GM18498 (cell line): ENCODE measurements around the gene DENND1A.

Experiments used
- ATAC-seq: cut with Tn5 transposase; IDR thresholded peaks from one replicate; pipeline ENCODE4 v1.9.1; 2021; ENCODE audit warnings: mild to moderate bottlenecking, moderate library complexity; ENCODE audit not compliant: unreplicated experiment

Gene DENND1A

DNA sequence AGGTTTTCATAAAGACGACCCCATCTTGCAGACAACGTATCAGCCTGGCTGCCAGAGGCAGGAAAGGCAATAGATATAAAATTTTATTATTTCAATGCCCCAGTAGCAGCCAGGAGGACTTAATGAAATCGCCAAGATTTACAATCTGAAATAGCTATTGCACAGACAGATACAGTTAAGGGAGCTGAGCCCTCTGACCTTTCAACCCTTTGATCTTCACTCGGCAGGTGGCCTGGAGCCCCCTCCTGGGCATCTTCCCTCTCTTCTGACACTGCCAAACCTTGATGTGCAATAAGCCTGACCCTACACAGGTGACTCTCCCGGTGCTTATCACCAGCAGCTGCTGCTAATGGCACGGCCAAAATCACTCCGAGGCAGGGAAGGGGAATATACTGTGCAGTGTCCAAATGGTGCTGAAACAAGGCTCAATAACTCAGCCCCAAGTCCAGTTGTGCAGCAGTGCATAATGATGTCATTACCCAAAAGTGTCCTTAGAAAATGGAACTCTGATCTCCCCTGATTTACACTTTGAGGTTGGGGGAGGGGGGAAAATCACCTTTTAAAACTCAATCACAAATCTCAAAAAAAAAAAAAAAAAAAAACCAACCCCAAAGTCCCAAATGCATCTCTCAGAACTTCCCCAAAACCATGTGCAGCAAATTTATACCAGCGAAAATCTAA lies 331.9 kb downstream of the DENND1A start:
- ATAC-seq = no peak

DNA sequence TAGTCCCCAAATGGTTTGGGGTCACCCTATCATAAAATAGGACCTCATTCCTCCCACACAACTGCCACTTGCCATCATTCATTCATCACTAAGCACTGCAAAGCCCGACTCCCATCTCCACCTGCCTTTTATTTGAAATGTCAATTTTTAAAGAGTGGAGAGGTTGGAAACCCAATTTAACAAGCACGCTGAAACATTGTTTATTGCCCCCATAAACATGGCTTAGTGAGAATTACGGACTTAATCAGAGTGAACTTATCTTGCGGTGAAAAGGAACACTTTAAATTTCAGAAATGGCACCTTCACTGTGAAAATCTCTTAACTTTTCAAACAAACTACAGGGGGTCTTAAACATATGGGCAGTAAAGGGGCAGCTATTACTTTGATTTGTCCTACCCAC lies 332.9 kb downstream of the DENND1A start:
- ATAC-seq = no peak

DNA sequence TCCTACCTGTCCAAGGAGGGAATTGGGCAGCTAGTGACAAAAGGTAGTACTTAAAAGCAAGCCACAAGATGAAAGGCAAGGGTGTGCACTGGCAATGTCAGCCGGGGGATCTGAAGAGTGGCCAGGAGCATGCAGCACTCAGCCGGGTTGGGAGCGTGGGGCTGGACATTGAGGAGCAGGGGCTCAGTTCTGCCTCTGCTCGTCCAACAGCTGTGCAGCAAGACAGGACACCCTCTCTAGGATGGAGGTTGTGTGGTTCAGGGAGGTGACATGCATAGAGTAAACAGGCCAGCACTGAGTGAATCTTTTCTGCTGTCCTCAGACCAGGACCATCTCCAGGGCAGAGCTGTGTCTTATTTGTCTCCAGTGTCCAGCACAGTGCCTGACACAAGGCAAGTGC lies 338.6 kb downstream of the DENND1A start:
- ATAC-seq = no peak

DNA sequence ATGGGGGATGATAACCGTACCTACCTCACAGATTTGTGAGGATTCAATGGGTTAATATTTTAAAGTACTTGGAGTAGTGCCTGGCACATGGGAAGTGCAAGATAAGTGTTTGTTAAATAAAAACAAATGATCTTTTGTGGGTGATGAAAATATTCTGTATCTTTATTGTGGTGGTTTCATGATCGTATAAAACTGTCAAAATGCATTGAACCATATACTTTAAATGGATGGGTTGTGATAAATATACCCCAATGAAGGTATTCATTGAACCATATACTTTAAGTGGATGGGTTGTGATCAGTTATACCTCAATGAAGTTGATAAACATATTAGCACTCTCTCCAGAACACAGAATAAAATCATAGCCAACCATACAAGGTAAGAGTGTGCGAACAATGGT lies 339.4 kb downstream of the DENND1A start:
- no peak for ATAC-seq

DNA sequence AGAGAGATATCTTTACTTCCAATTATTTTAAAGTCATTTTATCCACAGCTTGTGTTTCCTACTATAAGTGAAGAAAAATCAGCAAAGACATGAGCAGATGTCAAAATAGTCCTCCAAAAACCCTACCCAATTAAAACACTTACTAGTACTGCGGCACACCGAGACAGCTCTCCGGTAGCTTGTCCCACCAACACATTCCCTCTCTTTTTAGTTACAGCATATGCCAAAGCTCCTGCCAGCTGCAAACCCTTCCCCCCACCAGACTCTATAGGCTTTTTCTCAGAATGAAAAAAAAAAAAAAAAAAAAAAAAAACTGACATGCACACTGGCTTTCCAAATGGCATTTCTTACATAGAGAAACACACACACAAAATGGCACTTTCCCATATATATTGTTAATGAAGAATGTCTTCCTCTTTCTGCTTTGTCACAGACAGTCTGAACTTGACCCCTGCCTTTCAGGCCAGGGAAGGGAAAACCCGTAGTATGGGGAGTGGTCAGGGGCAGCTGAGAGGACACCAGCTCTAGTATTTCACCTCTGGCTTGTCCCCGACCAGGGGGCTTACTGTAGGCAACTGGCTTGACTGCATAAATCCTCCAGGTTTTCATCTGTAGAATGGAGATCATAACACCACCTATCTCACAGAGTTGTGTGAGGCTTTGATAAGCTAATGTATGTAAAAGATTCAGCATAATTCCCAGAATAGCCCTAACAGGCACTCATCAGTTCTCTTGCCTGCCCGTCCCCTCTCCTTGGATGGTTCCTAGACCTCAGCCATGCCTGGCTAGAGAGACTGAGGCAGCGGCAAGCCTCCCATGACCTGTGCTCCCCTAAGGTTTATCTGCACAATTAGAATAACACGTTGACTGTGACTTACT lies 340.3 kb downstream of the DENND1A start:
- ATAC-seq = no peak

DNA sequence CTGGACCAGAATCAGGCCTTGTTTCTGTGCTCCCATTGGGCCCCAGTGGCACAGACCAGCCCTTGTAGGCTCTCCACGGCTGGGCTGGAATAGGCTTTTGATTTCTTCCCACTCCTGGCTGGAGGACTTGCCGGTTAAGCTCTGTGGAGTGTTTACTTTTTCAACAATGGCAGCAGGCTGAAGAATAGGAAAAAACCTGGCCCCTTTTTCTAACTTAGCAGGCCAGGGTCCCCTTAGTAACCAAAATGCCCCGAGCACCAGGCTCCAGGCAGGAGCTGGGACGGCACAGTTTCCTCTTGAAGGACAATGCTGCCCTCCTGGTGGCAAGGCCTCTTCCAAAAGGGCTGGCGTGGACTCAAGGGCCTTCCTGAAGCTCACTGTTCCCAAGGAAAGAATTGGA lies 343.7 kb downstream of the DENND1A start:
- ATAC-seq = no peak

DNA sequence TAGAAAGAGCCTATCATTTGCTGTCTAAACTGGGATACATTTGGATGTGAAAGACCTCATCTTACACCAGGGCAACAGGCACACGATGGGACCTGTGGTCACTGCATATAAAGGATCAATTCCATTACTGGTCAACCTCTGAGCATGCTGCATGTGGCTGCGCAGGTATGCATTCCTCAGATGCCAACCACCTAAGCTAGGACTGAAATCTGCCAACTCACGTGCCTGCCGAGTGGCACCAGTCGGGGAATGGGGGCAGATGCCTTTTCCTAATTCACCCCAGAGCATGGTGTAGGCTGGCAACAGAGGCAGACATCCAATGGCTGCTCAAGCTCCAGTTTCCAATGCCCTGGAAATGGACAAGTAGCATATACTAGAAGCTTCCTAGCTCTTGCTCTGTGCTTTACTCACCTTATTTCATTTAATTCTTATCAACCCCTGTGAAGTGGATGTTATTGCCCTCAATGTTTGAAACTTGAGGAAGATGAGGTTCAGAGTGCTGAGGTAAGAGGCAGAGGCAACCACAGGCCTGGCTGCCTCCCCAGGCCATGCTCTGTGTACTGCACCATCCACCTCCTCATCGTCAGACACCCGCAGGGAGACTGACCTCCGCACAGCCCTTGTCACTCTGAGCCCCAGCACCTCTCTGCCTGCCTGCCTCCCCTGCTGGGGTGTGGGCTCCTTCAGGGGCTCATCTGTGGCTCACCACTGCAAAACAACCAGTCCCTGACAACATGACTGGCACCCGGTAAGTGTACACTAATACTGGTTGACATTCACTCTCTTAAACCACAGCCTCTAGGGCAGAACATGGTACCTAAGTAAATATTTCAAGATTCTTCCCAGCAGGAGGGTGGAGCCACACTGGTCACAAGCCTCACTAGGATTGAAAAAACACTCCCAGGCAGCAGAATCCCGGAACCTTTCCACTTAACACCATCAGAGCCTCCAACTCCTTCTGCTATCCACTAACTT lies 345.4 kb downstream of the DENND1A start:
- ATAC-seq = no peak

DNA sequence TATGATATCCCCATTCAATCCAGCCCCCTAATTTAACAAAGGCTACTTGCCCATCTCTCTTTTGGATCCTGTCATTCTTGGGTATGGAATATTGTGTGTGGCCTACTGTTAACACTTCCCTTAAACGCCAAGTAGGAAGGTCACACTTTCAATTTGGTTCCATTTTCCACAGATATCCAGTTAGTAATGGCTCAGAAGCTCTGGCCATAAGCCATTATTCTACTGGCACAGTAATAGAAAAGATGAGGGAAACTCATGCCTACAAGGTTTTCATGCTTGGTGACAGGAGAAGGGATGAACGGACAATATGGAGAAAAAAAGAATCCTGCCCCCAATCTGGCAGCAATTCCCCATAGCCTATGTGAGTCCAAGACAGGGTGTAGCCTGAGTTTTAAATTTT lies 346.3 kb downstream of the DENND1A start:
- no peak for ATAC-seq

DNA sequence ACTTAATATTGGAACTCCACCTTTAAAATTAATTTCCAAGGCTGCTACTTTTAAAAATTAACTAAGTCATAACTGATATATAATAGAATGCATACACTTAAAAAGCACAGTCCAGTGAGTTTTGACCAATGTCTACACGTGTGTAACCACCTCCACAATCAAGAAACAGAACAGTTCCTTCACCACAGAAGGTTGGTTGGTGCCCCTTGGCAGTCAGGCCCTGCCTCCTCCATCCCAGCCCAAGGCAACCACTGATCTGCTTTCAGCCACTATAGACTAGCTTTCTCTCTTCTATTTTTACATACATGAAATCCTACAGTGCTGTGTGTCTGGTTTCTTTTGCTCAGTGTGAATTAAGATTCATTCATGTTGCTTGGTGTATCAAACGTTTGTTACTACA lies 358.7 kb downstream of the DENND1A start:
- peak; percentile 56 for ATAC-seq

DNA sequence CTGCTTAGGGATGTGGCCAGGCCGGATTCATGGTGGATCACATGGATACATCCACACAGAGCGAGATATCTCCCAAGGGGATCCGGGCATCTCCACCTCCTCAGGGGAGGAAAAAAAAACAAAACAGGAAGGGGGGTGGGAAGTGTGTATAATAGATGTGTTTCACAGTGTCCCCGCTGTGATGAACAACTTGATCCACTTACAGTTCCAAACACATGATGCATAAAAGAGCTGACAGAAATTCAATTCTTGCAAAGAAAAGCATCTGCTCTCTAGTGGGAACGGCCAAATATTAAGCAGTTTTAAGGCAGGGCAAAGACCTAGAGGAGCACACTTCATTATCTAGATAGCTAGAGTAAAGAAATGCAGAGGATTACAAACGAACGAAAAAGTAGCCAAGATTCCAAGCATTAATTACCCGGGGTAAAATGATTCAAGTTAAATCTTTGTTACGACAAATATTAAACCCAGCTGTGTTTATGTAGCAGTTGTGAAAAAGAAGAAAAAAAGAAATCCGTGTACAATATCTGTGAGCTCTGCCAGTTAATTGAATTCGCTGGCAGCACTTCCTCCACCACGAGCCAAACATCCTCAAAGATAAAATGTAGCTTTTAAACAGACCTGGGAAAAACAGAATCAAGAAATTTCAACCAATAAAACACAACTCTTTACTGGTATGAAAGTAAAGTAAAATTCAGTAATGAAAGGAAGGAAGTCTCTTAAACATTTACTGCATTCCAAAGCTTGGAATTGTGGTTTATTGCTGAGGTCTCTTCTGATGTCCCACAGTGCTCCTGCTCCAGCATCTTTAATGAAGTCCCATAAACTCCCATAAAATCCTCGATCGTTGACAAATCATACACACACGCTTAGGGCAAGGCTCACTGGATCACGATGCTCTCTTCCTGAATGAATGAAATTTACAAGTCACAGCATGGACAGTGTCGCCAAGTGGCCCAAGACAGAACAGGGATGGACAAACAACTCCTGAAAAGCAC lies 360.9 kb downstream of the DENND1A start:
- no peak for ATAC-seq

DNA sequence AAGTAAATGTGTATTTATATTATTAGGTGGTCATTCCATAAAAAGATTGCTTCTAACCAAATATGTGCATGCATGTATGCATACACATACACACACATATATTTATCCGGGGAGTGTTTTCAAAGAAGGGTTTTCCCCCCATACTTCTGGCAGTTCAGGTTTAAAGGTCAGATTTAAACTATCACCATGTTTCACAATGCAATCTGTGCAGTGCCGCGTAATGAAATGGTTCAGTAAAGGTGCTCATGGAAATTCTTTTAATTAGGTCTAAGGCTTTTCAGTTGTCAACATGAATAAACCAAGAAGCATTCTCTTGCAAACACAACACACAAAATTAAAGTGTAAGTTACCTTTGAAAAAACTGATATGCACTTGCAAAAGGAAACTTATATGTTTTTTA lies 362.9 kb downstream of the DENND1A start:
- ATAC-seq = no peak

DNA sequence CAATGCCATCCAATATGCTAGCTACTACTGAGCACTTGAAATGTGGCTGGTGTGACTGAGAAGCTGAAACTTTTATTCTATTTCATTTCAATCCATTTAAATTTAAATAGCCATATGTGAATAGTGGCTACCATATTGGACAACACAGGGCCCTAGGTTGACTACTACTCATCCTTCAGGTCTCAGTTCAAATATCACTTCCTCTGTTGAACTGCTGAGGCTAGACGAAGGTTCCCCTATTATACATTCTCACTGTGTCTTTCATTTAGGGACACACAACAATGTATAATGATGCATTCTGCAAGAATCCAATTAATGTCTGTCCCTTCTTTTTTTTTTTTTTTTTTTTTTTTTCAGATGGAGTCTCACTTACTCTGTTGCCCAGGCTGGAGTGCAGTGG lies 365.3 kb downstream of the DENND1A start:
- ATAC-seq = no peak

DNA sequence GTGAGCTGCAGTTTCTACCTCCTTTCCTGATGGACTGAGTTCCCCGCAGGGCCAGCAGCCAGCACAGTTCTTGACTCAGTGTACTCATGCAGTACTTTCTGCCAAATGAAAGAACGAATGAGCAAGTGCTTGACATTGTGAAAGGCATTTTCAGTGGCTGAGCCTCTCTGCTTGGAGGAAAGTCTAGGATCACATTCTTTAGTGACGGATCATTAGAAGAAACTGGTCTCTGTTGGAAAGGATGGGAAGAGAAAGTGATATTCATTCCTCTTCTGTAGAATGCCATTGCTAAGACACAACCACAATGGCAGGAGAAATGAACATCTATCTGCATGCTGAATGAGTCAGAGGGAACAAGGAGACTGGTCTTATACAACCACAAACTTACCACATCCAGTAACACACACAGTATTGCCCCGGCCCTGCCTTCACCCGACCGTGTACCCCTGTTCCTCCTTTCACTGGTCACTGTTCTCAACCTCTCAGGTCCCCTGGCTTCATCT lies 367.0 kb downstream of the DENND1A start:
- peak; percentile 51 for ATAC-seq

DNA sequence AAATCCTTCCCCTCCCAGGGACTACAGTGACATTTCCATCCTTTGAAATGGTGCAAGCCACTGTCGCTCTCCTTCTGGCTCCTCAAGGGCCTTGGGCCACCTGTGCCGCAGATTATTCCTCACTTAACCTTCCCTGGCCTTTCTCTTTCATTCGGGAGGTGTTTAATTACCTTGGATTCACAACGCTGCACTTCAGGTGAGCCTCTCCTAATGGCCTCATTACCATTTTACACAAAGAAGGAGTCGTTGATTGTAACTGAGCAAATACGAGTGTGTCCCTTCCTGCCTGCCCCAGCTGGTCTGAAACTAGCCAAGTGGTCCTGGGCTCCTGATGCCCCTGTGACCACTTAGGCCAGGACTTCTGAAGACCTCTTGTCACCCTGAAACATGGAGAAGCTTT lies 368.9 kb downstream of the DENND1A start:
- no peak for ATAC-seq

DNA sequence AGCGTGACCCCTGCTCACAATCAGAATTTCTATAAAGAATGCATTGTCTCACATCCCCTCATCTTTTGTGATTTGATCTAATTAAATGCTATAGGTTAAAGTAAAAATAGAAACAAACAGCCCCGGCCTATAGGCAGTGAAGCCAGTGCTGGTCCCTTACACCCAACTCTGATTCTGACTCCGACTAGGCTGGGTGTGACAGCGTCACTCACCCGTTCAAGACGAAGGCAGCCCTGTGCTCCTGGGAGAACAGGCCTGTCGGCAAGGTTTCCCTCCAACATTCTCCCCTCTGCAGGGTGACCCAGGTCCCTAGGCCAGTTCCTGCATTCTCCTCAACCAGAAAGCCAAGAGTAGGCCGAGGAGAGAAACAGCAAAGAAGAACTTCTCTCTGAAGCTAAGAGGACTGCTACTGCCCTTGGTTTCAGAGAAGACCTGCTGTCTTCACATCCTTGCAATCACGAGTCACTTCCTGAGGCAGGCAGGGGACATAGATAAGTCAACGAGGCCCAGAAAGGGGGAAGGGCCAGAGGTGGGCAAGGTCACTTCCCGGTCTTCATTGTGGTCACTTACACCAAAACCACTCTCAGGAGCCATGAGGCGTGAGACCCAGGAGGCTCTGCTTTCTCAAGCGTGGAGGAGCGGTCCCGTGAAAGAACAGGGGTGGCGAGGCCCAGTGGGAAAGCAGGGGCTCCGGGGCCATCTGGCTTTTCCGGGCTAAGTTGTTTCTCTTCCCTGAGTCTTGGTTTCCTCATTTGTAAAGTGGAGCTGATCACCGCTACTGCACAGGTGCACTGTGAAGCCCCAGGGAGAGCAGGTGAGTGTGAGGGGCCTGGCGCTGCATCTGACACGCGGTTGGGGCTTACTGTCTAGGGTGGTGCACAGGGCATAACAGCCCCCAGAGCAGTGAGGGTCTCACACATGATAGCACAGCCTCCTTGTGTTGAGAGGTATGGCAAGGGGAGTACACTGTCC lies 373.2 kb downstream of the DENND1A start:
- ATAC-seq = no peak

DNA sequence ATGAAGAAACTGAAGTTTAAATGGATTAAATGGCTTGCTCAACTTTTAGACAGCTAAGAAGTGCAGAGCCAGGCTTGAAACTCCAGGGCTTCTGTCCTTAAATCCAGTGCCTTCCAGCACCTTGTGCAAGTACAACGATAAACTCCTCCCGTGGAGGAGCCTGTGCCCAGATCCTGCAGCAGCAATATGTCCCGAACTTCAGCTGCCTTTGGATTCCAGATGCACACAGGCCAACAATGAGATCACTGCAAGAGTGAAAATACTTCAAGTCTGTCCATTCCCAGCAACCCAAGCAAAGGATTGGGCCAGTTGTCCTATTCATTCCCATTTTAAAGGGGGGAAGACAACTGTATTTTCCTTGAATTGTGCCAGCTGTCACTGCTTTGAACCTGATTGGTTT lies 374.3 kb downstream of the DENND1A start:
- no peak for ATAC-seq

DNA sequence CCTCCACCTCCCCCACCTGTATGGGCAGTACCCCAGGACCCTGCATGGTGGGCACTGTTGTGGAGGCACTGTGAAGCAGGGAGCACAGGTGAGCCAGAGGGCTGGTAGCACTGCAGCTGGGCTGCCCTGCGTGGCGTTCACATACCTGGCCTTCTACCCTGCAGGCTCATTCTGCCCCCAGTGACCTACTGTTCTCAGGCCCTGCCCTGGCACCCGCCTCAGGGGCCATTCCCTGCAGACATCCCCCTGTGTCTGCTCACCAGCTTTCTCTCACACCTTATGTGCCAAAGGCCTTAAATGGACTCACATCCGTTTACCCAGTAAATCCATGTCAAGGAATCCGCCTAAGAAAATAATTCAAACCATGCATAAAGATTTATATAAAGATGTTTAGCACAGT lies 377.4 kb downstream of the DENND1A start:
- ATAC-seq = no peak

DNA sequence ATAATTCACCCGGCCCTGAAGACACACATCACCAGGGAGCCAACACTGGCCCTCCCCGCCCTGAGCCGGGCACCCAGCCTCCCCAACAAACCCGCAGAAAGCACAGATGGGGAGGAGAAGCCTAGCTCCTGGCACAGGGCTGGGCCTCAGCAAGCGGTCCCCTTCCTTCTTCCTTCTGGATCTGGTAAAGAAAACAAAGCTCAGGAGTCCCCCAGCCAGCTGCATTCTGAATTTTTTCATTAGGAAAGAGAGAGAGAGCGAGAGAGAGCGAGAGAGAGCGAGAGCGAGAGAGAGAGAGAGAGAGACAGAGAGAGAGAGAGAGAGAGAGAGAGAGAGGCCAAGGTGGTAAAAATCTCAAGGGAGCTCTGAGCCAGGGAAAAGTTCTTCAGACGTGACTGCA lies 378.2 kb downstream of the DENND1A start:
- ATAC-seq = no peak

DNA sequence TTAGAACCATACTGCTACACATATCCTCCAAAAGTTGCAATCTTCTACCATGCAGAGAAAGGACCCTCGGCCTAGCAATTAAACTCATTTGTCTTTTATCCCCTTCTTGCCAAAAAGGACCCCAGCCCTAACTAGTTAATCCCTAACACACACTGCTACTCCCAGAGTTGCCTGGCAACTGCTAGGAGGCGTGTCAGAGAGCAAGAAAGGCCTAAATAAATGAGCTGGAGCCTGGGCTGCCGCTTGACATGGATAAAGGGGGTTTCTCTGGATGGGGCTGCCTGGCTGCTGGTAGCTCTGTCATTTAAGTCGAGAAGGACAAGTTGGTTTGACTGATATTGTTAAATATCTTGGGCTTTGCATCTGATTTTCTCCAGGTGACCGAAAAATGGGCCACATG lies 379.1 kb downstream of the DENND1A start:
- ATAC-seq = no peak
